Breast epithelium (tissue), 3 donors: ENCODE measurements around the gene HRNR.

ENCODE experiments used
- POLR2A ChIP-seq: fragments of 450-650 bp; IDR thresholded peaks from one replicate; pipeline ENCODE4 v1.6.1; 2016; ENCODE audit warnings: antibody characterized with exemption, mild to moderate bottlenecking, moderate library complexity
- TF ChIP-seq, protein P1 (sequence below), 3 donors: fragments of 450-650 bp; IDR thresholded peaks; one replicate each; pipeline ENCODE4 v1.5.1; 2016 to 2017; ENCODE audit warnings: antibody characterized with exemption in 3 of 3, mild to moderate bottlenecking in 3 of 3, moderate library complexity in 3 of 3

GRCh38 chr1:152247316-152247715 lies 23.3 kb upstream of the HRNR start:
- TF ChIP-seq, protein P1, sequence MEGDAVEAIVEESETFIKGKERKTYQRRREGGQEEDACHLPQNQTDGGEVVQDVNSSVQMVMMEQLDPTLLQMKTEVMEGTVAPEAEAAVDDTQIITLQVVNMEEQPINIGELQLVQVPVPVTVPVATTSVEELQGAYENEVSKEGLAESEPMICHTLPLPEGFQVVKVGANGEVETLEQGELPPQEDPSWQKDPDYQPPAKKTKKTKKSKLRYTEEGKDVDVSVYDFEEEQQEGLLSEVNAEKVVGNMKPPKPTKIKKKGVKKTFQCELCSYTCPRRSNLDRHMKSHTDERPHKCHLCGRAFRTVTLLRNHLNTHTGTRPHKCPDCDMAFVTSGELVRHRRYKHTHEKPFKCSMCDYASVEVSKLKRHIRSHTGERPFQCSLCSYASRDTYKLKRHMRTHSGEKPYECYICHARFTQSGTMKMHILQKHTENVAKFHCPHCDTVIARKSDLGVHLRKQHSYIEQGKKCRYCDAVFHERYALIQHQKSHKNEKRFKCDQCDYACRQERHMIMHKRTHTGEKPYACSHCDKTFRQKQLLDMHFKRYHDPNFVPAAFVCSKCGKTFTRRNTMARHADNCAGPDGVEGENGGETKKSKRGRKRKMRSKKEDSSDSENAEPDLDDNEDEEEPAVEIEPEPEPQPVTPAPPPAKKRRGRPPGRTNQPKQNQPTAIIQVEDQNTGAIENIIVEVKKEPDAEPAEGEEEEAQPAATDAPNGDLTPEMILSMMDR (IDR thresholded peaks at IDR 0.05) = no peak
- TF ChIP-seq POLR2A = no peak
